HG02943 (cell line): ENCODE results near the gene TNFRSF19.

Experiments used
- ATAC-seq: cut with Tn5 transposase; IDR thresholded peaks from one replicate; pipeline ENCODE4 v1.9.1; 2021; ENCODE audit warnings: mild to moderate bottlenecking, low read depth, moderate library complexity; ENCODE audit not compliant: unreplicated experiment

Gene TNFRSF19

GRCh38 chr13:23709536-23709935, 139.3 kb downstream of the TNFRSF19 start:
- no peak for ATAC-seq

GRCh38 chr13:23710366-23710765, 140.2 kb downstream of the TNFRSF19 start:
- no peak for ATAC-seq

GRCh38 chr13:23711355-23711754, 141.1 kb downstream of the TNFRSF19 start:
- no peak for ATAC-seq

- no peak for ATAC-seq
Measured at GRCh38 chr13:23714672-23715071, 144.5 kb downstream of the TNFRSF19 start.

- no peak for ATAC-seq
Measured at GRCh38 chr13:23715092-23715761, 145.0 kb downstream of the TNFRSF19 start.

GRCh38 chr13:23715762-23716235, 145.6 kb downstream of the TNFRSF19 start:
- ATAC-seq: no peak

- ATAC-seq: no peak
Measured at GRCh38 chr13:23716401-23716800, 146.2 kb downstream of the TNFRSF19 start.

GRCh38 chr13:23718996-23719395, 148.8 kb downstream of the TNFRSF19 start:
- ATAC-seq: no peak

- no peak for ATAC-seq
Measured at GRCh38 chr13:23722726-23723453, 152.7 kb downstream of the TNFRSF19 start.

- ATAC-seq: no peak
Measured at GRCh38 chr13:23723471-23723870, 153.3 kb downstream of the TNFRSF19 start.

- ATAC-seq: no peak
Measured at GRCh38 chr13:23724196-23724970, 154.2 kb downstream of the TNFRSF19 start.
